Measurements from ENCODE around the gene ZNF469. TPM values are rescaled to one million over a fixed set of nuclear protein-coding genes. Genes with fewer than 3 reads are reported as not detected.

Gene ZNF469
- total and polyA plus RNA-seq, 2 of the 13 experiments (the other 11 are each of a cell fraction or from before 2014, with no cell fraction given) = not detected

GRCh38 chr16:88361775-88362174 is 21.0 kb upstream of the ZNF469 start:
- no peaks in the 10 kb centered on the region for H3K79me2 ChIP-seq (ENCODE audit: insufficient read depth, low read length)
- H3K4me2 ChIP-seq (ENCODE audit: low read depth, low read length) = no peak overlapping the region
- H3K9ac ChIP-seq (ENCODE audit: insufficient read depth, low read depth, low read length) = no peak overlapping the region
- no peak overlapping the region for H2AFZ ChIP-seq (ENCODE audit: low read length)
- ChIA-PET CTCF (ENCODE audit: low intra/inter-chr PET ratio, low total read pairs) (no interaction called here), POLR2A (no interaction called here)
- in situ Hi-C loops (cut with HindIII; ENCODE audit: extremely low pct_ligation_motif_present, low pct_unique_long_range_greater_than_20kb) = no loop called here
- ATAC-seq (no peak), FAIRE-seq (no peak), DNase-seq (ENCODE audit: low spot score) (no peak)
- H3K27ac ChIP-seq (ENCODE audit: extremely low read length, insufficient read depth, low read length) = no peak overlapping the region
- intact Hi-C loops (cut with micrococcal nuclease; ENCODE audit: unreplicated experiment) = no loop called here
- no peaks in the 10 kb centered on the region for H4K20me1 ChIP-seq (ENCODE audit: insufficient read depth, low read length)
- TF ChIP-seq ZNF549 (CRISPR knock-in tag; IDR thresholded peaks at IDR 0.05) (no peak), TP53 (CRISPR knock-in tag; conservative IDR thresholded peaks at IDR 0.05) (no peak), PBX3 (CRISPR knock-in tag; IDR thresholded peaks at IDR 0.05; ENCODE audit: borderline replicate concordance) (no peak), ZNF207 (IDR thresholded peaks at IDR 0.05; ENCODE audit: borderline replicate concordance) (no peak), TSC22D2 (CRISPR knock-in tag; IDR thresholded peaks at IDR 0.05; ENCODE audit: borderline replicate concordance) (no peak), MEF2D (CRISPR knock-in tag; IDR thresholded peaks at IDR 0.05) (no peak), ZNF367 (CRISPR knock-in tag; IDR thresholded peaks at IDR 0.05; ENCODE audit: borderline replicate concordance) (no peak), USF2 (IDR thresholded peaks at IDR 0.05; ENCODE audit: low read depth, low read length) (no peak), USF2 (CRISPR knock-in tag; IDR thresholded peaks at IDR 0.05; ENCODE audit: borderline replicate concordance) (no peak), ZNF446 (CRISPR knock-in tag; IDR thresholded peaks at IDR 0.05) (no peak), PAWR (CRISPR knock-in tag; IDR thresholded peaks at IDR 0.05; ENCODE audit: borderline replicate concordance) (no peak), ZNF784 (CRISPR knock-in tag; IDR thresholded peaks at IDR 0.05; ENCODE audit: borderline replicate concordance) (no peak), ZBTB7A (CRISPR knock-in tag; IDR thresholded peaks at IDR 0.05) (no peak), BCL3 (CRISPR knock-in tag; IDR thresholded peaks at IDR 0.05) (no peak), NONO (IDR thresholded peaks at IDR 0.05) (no peak), NONO (CRISPR knock-in tag; conservative IDR thresholded peaks at IDR 0.05) (no peak)
- 16% methylated on average over 5 of the region's 5 CpGs for WGBS (ENCODE audit: low lambda C conversion rate)
- peaks cover 0 to 23% of the 10 kb centered on the region in 2 experiments; a peak in 3 of 5 replicates for H3K27me3 ChIP-seq (ENCODE audit: control insufficient read depth in 1 of 2, insufficient read depth in 2 of 2, low read length in 2 of 2)
- BruUV-seq (replicated peaks) = no TSS peak
- H3K4me3 ChIP-seq (replicated peaks in 1 of 3; ENCODE audit: insufficient read depth in 1 of 3, low read depth in 2 of 3, low read length in 3 of 3) = no peak overlapping the region
- no peaks in the 10 kb centered on the region for H3K9me3 ChIP-seq (ENCODE audit: low read length)
- no peaks in the 10 kb centered on the region for H3K36me3 ChIP-seq (replicated peaks in 1 of 2; ENCODE audit: control insufficient read depth in 1 of 2, insufficient read depth in 2 of 2, low read length in 2 of 2)
- H3K4me1 ChIP-seq (ENCODE audit: insufficient read depth, low read length) = no peaks in the 10 kb centered on the region
